IPS-NIHi7 (cell line): ENCODE results near the gene TSC2.

Experiments used
- DNase-seq: peaks from one replicate; pipeline ENCODE4 v3.0.0; 2012; ENCODE audit warnings: mixed read lengths; ENCODE audit errors: extremely low spot score

The TSC2 gene

GRCh38 chr16:2070576-2071453 lies 23.0 kb downstream of the TSC2 start:
- DNase-seq, result no peak

- no peak for DNase-seq
Measured at GRCh38 chr16:2071454-2072202, 23.8 kb downstream of the TSC2 start.

GRCh38 chr16:2072926-2073325 lies 25.1 kb downstream of the TSC2 start:
- DNase-seq, result no peak

GRCh38 chr16:2074071-2074470 lies 26.3 kb downstream of the TSC2 start:
- no peak for DNase-seq

- DNase-seq, result no peak
Measured at GRCh38 chr16:2075631-2076030, 27.8 kb downstream of the TSC2 start.

GRCh38 chr16:2076072-2076865 lies 28.5 kb downstream of the TSC2 start:
- no peak for DNase-seq

- DNase-seq, result no peak
Measured at GRCh38 chr16:2077016-2077415, 29.2 kb downstream of the TSC2 start.

- no peak for DNase-seq
Measured at GRCh38 chr16:2077696-2078095, 29.9 kb downstream of the TSC2 start.

GRCh38 chr16:2078096-2078495 lies 30.3 kb downstream of the TSC2 start:
- no peak for DNase-seq

- DNase-seq, result no peak
Measured at GRCh38 chr16:2078691-2079090, 30.9 kb downstream of the TSC2 start.

GRCh38 chr16:2079311-2079800 lies 31.6 kb downstream of the TSC2 start:
- no peak for DNase-seq

GRCh38 chr16:2079991-2080390 lies 32.2 kb downstream of the TSC2 start:
- no peak for DNase-seq

- no peak for DNase-seq
Measured at GRCh38 chr16:2081201-2082084, 33.7 kb downstream of the TSC2 start.

GRCh38 chr16:2082171-2082982 lies 34.6 kb downstream of the TSC2 start:
- no peak for DNase-seq

GRCh38 chr16:2082983-2083364 lies 35.2 kb downstream of the TSC2 start:
- no peak for DNase-seq

- DNase-seq, result no peak
Measured at GRCh38 chr16:2083409-2083808, 35.6 kb downstream of the TSC2 start.

GRCh38 chr16:2083876-2084780 lies 36.3 kb downstream of the TSC2 start:
- DNase-seq, result no peak

GRCh38 chr16:2084895-2085625 lies 37.3 kb downstream of the TSC2 start:
- no peak for DNase-seq
